K562 (cell line): ENCODE data around the gene MAP2K7. TPM values are rescaled to one million over a fixed set of nuclear protein-coding genes. Genes with fewer than 3 reads are reported as not detected.

ENCODE experiments used
- CREB1 ChIP-seq, 2 experiments: sonication (generic) in 1 of 2; formaldehyde crosslinking in 1 of 2; IDR thresholded peaks; 2 replicates each; pipeline versions ENCODE4 v1.6.1 to v1.8.0; 2012 to 2022; ENCODE audit warnings: inconsistent platforms in 1 of 2, mild to moderate bottlenecking in 1 of 2, missing genetic modification reagents in 1 of 2, moderate library complexity in 1 of 2
- CTBP1 ChIP-seq: fragments of 450-650 bp; IDR thresholded peaks from 2 replicates; pipeline ENCODE4 v1.6.1; 2016; ENCODE audit warnings: borderline replicate concordance
- FOSL1 ChIP-seq: fragments of 200-800 bp; sonication (Bioruptor generic); conservative IDR thresholded peaks from 2 replicates; pipeline ENCODE4 v1.6.1; 2016; ENCODE audit warnings: missing genetic modification characterization, missing compliant biosample characterization
- HMG20B ChIP-seq: fragments of 250-450 bp; sonication (Bioruptor Pico); IDR thresholded peaks from 2 replicates; pipeline ENCODE4 v1.5.0; 2021; ENCODE audit warnings: mild to moderate bottlenecking
- HMGXB4 ChIP-seq: sonication (generic); formaldehyde crosslinking; IDR thresholded peaks from 2 replicates; pipeline ENCODE4 v1.8.1; 2023; ENCODE audit warnings: mild to moderate bottlenecking, missing genetic modification reagents
- JUN ChIP-seq, 2 experiments: sonication (generic) in 1 of 2; formaldehyde crosslinking in 1 of 2; IDR thresholded peaks; 2 replicates each; pipeline versions ENCODE4 v1.6.1 to v1.8.0; 2012 to 2022; ENCODE audit warnings: borderline replicate concordance in 2 of 2, mild to moderate bottlenecking in 2 of 2, improper control_type of control experiment in 1 of 2, low read depth in 1 of 2, low read length in 1 of 2, missing genetic modification reagents in 1 of 2
- NR1H2 ChIP-seq: sonication (generic); formaldehyde crosslinking; IDR thresholded peaks from 2 replicates; pipeline ENCODE4 v1.4.0; 2020; ENCODE audit warnings: mild to moderate bottlenecking, missing genetic modification reagents
- NRF1 ChIP-seq, 2 experiments: fragments of 450-650 bp; IDR thresholded peaks in 1 of 2; conservative IDR thresholded peaks in 1 of 2; 2 replicates each; pipeline ENCODE4 v1.6.1; 2014; ENCODE audit warnings: mild to moderate bottlenecking in 2 of 2
- POLR2B ChIP-seq: fragments of 450-650 bp; IDR thresholded peaks from 2 replicates; pipeline ENCODE4 v1.6.1; 2018; ENCODE audit warnings: low read depth; ENCODE audit not compliant: partially characterized antibody
- SMAD4 ChIP-seq: fragments of 250-450 bp; sonication (Bioruptor Pico); conservative IDR thresholded peaks from 2 replicates; pipeline ENCODE4 v1.8.0; 2021; ENCODE audit warnings: inconsistent platforms, mild to moderate bottlenecking, moderate library complexity
- SPI1 ChIP-seq: IDR thresholded peaks from 2 replicates; pipeline ENCODE4 v1.6.1; 2011; ENCODE audit warnings: low read depth, low read length, control low read depth, borderline replicate concordance
- TCF3 ChIP-seq: sonication (generic); formaldehyde crosslinking; IDR thresholded peaks from 2 replicates; pipeline ENCODE4 v1.4.0; 2020; ENCODE audit warnings: mild to moderate bottlenecking, missing genetic modification reagents
- U2AF1 ChIP-seq: fragments of 200-400 bp; formaldehyde crosslinking; optimal IDR thresholded peaks from 2 replicates; pipeline ENCODE3; 2017; ENCODE audit warnings: mild to moderate bottlenecking, low read depth, low read length, moderate library complexity
- UBTF ChIP-seq, 2 experiments: IDR thresholded peaks; 2 replicates each; pipeline ENCODE4 v1.6.1; 2012; ENCODE audit warnings: improper control_type of control experiment in 2 of 2, low read depth in 2 of 2, low read length in 2 of 2, borderline replicate concordance in 1 of 2
- ZMIZ1 ChIP-seq, 2 experiments: fragments of 150-350 bp in 1 of 2; IDR thresholded peaks; 2 replicates each; pipeline ENCODE4 v1.6.1; 2012 to 2016; ENCODE audit warnings: low read depth in 2 of 2, low read length in 2 of 2, mild to moderate bottlenecking in 1 of 2, moderate library complexity in 1 of 2
- ZNF785 ChIP-seq: fragments of 250-450 bp; sonication (Bioruptor Pico); IDR thresholded peaks from 2 replicates; pipeline ENCODE4 v1.4.0; 2020; ENCODE audit warnings: mild to moderate bottlenecking
- polyA plus RNA-seq, 8 experiments: library from polyadenylated mRNA; depleted of rRNA in 4 of 8; stranded (reverse) in 5 of 8; unstranded in 3 of 8; fragments of >200 nt; fragmentation: Nextera tagmentation in 2 of 8; fragmentation: Illumina TruSeq in 1 of 8; extraction: Ambion mirVana in 2 of 8; extraction: Trizol in 1 of 8; gene quantifications; 2 replicates each; pipeline versions ENCODE4 v1.2.1 to v1.2.3, GENCODE V29; 2011 to 2014; ENCODE audit warnings: inconsistent platforms in 1 of 8, missing spikeins in 1 of 8
- total RNA-seq, 7 experiments: library from RNA; depleted of rRNA in 6 of 7; stranded (reverse); fragments of >200 nt in 6 of 7; fragmentation: Illumina TruSeq in 2 of 7; extraction: Trizol in 2 of 7; gene quantifications; 2 replicates each; pipeline versions ENCODE4 v1.2.1 to v1.2.3, GENCODE V29; 2011 to 2021; ENCODE audit warnings: low replicate concordance in 1 of 7

The MAP2K7 gene
- total and polyA plus RNA-seq, 9 of the 15 experiments (the other 6 are each of a cell fraction or from before 2014, with no cell fraction given), result 0.51 to 45.8 (median 14.1) TPM

- TF ChIP-seq ZMIZ1 (IDR thresholded peaks at IDR 0.05; ENCODE audit: low read depth in 2 of 2, low read length in 2 of 2) (no peak), SMAD4 (CRISPR knock-in tag) (0 out of 2 replicates have a peak, but pooled peaks have one; percentile 34), FOSL1 (tag) (peak; percentile 86), JUN (IDR thresholded peaks at IDR 0.05; ENCODE audit: borderline replicate concordance, low read depth, low read length) (no peak), JUN (CRISPR knock-in tag; IDR thresholded peaks at IDR 0.05; ENCODE audit: borderline replicate concordance) (no peak), TCF3 (CRISPR knock-in tag) (0 out of 2 replicates have a peak, but pooled peaks have one; percentile 6), CREB1 (IDR thresholded peaks at IDR 0.05) (0 out of 2 replicates have a peak, but pooled peaks have one; percentile 30), CREB1 (CRISPR knock-in tag; IDR thresholded peaks at IDR 0.05) (no peak), SPI1 (no peak), U2AF1 (no peak), NRF1 (conservative IDR thresholded peaks at IDR 0.05 in 1 of 2, IDR thresholded peaks at IDR 0.05 in 1 of 2) (peak; percentile 64 to 68), UBTF (IDR thresholded peaks at IDR 0.05; ENCODE audit: borderline replicate concordance in 1 of 2, low read depth in 2 of 2, low read length in 2 of 2) (peak; percentile 63 to 71; a peak in 3 of 4 replicates), ZNF785 (CRISPR knock-in tag) (no peak), HMG20B (CRISPR knock-in tag) (no peak), POLR2B (peak; percentile 62), HMGXB4 (CRISPR knock-in tag) (0 out of 2 replicates have a peak, but pooled peaks have one; percentile 50), NR1H2 (0 out of 2 replicates have a peak, but pooled peaks have one; percentile 32), CTBP1 (peak; percentile 14; the same call in 1 of the 2 replicates)
Measured at GRCh38 chr19:7888145-7888825, 15.4 kb upstream of the MAP2K7 start, which contains the start of gene LRRC8E (continued).
